WTC11 (cell line): ENCODE results near the gene CCSER1. TPM values are rescaled to one million over a fixed set of nuclear protein-coding genes. Genes with fewer than 3 reads are reported as not detected.

Experiments
- ATAC-seq: fragments of 200-7000 bp; cut with Tn5 transposase; 2 replicates; pipeline ENCODE4 v1.10.0; 2021; ENCODE audit warnings: mild to moderate bottlenecking, moderate library complexity
- CTCF ChIA-PET: fragments of 300-600 bp; sonication (Branson Sonifier 250); formaldehyde crosslinking; loops from one replicate; lab custom pipeline; 2021; ENCODE audit warnings: antibody characterized with exemption; lab: Charles Lee
- POLR2A ChIA-PET: fragments of 350-600 bp; sonication (Branson Sonifier 250); formaldehyde crosslinking; loops from one replicate; lab custom pipeline; 2021; ENCODE audit warnings: antibody characterized with exemption; lab: Charles Lee
- DNase-seq: peaks from one replicate; pipeline ENCODE4 v3.0.0; 2021; ENCODE audit warnings: low spot score
- H3K27ac Mint-ChIP-seq: 2 replicates; pipeline ENCODE4 v1.8.0; 2021; ENCODE audit warnings: mixed read lengths
- H3K27me3 Mint-ChIP-seq: 2 replicates; pipeline ENCODE4 v1.8.0; 2021; ENCODE audit warnings: low read depth, mild to moderate bottlenecking, moderate library complexity, mixed read lengths
- H3K36me3 Mint-ChIP-seq: 2 replicates; pipeline ENCODE4 v1.8.0; 2021; ENCODE audit warnings: mixed read lengths
- H3K4me1 Mint-ChIP-seq: 2 replicates; pipeline ENCODE4 v1.8.0; 2022; ENCODE audit warnings: mixed read lengths
- H3K4me3 Mint-ChIP-seq: 2 replicates; pipeline ENCODE4 v1.8.0; 2021; ENCODE audit warnings: mild to moderate bottlenecking, moderate library complexity, mixed read lengths
- H3K9me3 Mint-ChIP-seq: 2 replicates; pipeline ENCODE4 v1.8.0; 2021; ENCODE audit warnings: mixed read lengths
- ARID4B ChIP-seq: sonication (generic); formaldehyde crosslinking; IDR thresholded peaks from 2 replicates; pipeline ENCODE4 v1.8.0; 2023; ENCODE audit warnings: missing genetic modification reagents, mild to moderate bottlenecking, borderline replicate concordance
- ATF6 ChIP-seq: sonication (generic); formaldehyde crosslinking; IDR thresholded peaks from 2 replicates; pipeline ENCODE4 v1.8.1; 2023; ENCODE audit warnings: mild to moderate bottlenecking, missing genetic modification reagents
- CDX4 ChIP-seq: fragments of 250-450 bp; sonication (Bioruptor Pico); IDR thresholded peaks from 2 replicates; pipeline ENCODE4 v1.9.0; 2021; ENCODE audit warnings: moderate library complexity, mild to moderate bottlenecking, inconsistent platforms, borderline replicate concordance
- CREB1 ChIP-seq: sonication (generic); formaldehyde crosslinking; IDR thresholded peaks from 2 replicates; pipeline ENCODE4 v1.8.0; 2023; ENCODE audit warnings: mild to moderate bottlenecking, missing genetic modification reagents
- ETV6 ChIP-seq: sonication (generic); formaldehyde crosslinking; IDR thresholded peaks from 2 replicates; pipeline ENCODE4 v1.8.1; 2022; ENCODE audit warnings: mild to moderate bottlenecking, missing genetic modification reagents
- FOXK1 ChIP-seq: sonication (generic); formaldehyde crosslinking; IDR thresholded peaks from 2 replicates; pipeline ENCODE4 v1.8.0; 2022; ENCODE audit warnings: mild to moderate bottlenecking, moderate library complexity, missing genetic modification reagents
- FOXP1 ChIP-seq: sonication (generic); formaldehyde crosslinking; IDR thresholded peaks from 2 replicates; pipeline ENCODE4 v1.8.0; 2022; ENCODE audit warnings: missing genetic modification reagents, mild to moderate bottlenecking, moderate library complexity, borderline replicate concordance
- FOXP4 ChIP-seq: sonication (generic); formaldehyde crosslinking; IDR thresholded peaks from 2 replicates; pipeline ENCODE4 v1.8.0; 2022; ENCODE audit warnings: mild to moderate bottlenecking, missing genetic modification reagents
- IRF1 ChIP-seq: sonication (generic); formaldehyde crosslinking; IDR thresholded peaks from 2 replicates; pipeline ENCODE4 v1.8.0; 2023; ENCODE audit warnings: missing genetic modification reagents
- JUN ChIP-seq: sonication (generic); formaldehyde crosslinking; IDR thresholded peaks from 2 replicates; pipeline ENCODE4 v1.8.0; 2023; ENCODE audit warnings: mild to moderate bottlenecking, missing genetic modification reagents
- KAT7 ChIP-seq: sonication (generic); formaldehyde crosslinking; IDR thresholded peaks from 2 replicates; pipeline ENCODE4 v1.8.1; 2023; ENCODE audit warnings: missing genetic modification reagents, mild to moderate bottlenecking, borderline replicate concordance
- SOX15 ChIP-seq: fragments of 250-450 bp; sonication (Bioruptor Pico); IDR thresholded peaks from 2 replicates; pipeline ENCODE4 v1.9.0; 2021; ENCODE audit warnings: mild to moderate bottlenecking
- ZNF121 ChIP-seq: sonication (generic); formaldehyde crosslinking; IDR thresholded peaks from 2 replicates; pipeline ENCODE4 v1.8.0; 2023; ENCODE audit warnings: missing genetic modification reagents
- ZNF232 ChIP-seq: sonication (generic); formaldehyde crosslinking; IDR thresholded peaks from 2 replicates; pipeline ENCODE4 v1.8.0; 2022; ENCODE audit warnings: mild to moderate bottlenecking, missing genetic modification reagents
- ZNF281 ChIP-seq: sonication (generic); formaldehyde crosslinking; IDR thresholded peaks from 2 replicates; pipeline ENCODE4 v1.8.0; 2023; ENCODE audit warnings: mild to moderate bottlenecking, missing genetic modification reagents
- ZNF425 ChIP-seq: fragments of 250-450 bp; sonication (Bioruptor Pico); conservative IDR thresholded peaks from 2 replicates; pipeline ENCODE4 v1.9.0; 2021; ENCODE audit warnings: mild to moderate bottlenecking
- ZSCAN18 ChIP-seq: fragments of 250-450 bp; sonication (Bioruptor Pico); IDR thresholded peaks from 2 replicates; pipeline ENCODE4 v2.1.2; 2022; ENCODE audit warnings: mild to moderate bottlenecking, moderate library complexity
- total RNA-seq: library from RNA; stranded (reverse); gene quantifications from 3 replicates; pipeline ENCODE4 v1.2.3, GENCODE V29; 2021

CCSER1 gene
- total RNA-seq, 1 experiment from 2014 or later: 0.87 TPM

- TF ChIP-seq ATF6 (CRISPR knock-in tag) (no peak), ZNF232 (CRISPR knock-in tag) (no peak), ARID4B (CRISPR knock-in tag) (no peak), CDX4 (CRISPR knock-in tag) (no peak), ZSCAN18 (CRISPR knock-in tag) (no peak)
Observed at GRCh38 chr4:91118597-91118996, 991.4 kb downstream of the CCSER1 start (continued).

- Mint-ChIP-seq H3K4me3 (no peak overlapping the region), H3K27ac (no peak overlapping the region), H3K9me3 (no peaks in the 10 kb centered on the region), H3K27me3 (no peaks in the 10 kb centered on the region), H3K4me1 (peaks cover 11% of the 10 kb centered on the region), H3K36me3 (no peaks in the 10 kb centered on the region)
- ATAC-seq (no peak), DNase-seq (no peak)
- CTCF ChIA-PET: interaction anchor here (1.3 kb wide), 1 partner anchor 10 kb away, joined by 3 read pairs; no protein-coding TSS in a partner anchor
- POLR2A ChIA-PET: no interaction called here
- TF ChIP-seq FOXK1 (no peak), CREB1 (CRISPR knock-in tag) (no peak), FOXP1 (no peak), ZNF281 (CRISPR knock-in tag) (no peak), ZNF425 (no peak), ZNF121 (CRISPR knock-in tag) (no peak), ETV6 (CRISPR knock-in tag) (no peak), SOX15 (CRISPR knock-in tag) (no peak), ATF6 (CRISPR knock-in tag) (no peak), IRF1 (CRISPR knock-in tag) (no peak), KAT7 (CRISPR knock-in tag) (no peak), FOXP4 (no peak), JUN (CRISPR knock-in tag) (no peak)
Observed at GRCh38 chr4:91123742-91124141, 996.5 kb downstream of the CCSER1 start.
